ENCODE measurements around the gene ACP7.

ACP7 gene

DNA sequence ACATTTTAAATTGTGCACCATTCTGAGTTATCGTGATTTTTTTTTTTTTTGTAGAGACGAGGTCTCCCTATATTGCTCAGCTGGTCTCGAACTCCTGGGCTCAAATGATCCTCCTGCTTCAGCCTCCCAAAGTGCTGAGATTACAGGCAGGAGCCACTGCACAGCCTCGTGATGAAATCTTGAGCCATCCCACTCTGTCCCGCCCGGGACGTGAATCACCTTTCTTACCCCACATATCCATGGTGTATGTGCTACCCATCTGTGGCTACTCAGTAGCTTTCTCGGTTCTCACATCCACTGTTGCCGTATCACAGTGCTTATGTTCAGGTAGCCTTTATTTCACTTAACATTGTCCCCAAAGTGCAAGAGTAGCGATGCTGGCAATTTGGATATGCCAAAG is 67.9 kb downstream of the ACP7 start:
- DNase-seq = no peak

DNA sequence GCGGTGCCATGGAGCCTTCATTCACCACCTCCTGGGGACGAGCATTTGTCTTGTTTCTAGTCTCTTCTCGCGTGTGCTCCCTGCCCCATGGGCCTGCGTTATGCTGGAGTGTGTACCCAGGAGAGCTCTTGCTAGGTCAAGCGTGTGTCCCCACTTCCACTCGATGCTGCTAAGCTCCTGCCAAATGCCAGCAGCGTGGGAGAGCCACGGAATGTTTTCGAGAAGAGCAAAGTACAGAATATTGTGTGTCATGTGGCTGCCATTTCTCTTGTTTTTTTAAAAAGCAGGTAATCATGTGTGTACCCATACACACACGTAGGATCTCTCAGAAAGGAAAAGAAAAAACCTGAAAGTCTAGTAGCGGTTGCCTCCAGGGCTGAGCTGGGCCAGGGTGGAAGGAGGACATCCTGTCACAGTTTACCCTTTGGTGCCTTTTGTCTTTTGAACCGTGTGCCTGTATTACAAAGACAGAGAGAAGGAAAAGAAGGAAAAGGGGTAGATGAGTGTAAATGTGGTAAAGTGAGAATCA is 70.0 kb downstream of the ACP7 start:
- DNase-seq = no peak

DNA sequence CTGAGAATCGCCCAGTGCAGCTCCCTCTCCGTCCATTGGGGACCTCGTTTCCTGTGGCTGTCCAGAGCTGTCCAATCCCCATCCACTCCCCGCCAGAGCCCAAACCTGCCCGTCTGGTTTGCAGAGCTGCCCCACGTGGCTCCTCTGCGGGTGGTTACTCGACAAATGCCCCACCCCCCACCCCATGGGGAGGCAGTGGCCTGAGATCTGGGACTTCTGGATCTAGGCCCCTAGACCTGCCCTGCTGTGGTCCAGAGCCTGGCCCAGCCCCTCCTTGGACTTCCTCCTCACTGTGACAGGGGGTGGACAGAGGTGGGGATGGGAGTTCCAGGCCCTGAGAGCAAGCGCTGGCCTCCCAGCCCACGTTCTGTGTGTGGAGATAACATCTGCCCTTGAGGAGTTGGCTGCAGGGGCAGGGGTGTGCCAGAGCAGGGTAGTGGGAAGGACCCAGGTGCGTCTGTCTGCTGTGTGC is 70.5 kb downstream of the ACP7 start:
- DNase-seq = no peak

DNA sequence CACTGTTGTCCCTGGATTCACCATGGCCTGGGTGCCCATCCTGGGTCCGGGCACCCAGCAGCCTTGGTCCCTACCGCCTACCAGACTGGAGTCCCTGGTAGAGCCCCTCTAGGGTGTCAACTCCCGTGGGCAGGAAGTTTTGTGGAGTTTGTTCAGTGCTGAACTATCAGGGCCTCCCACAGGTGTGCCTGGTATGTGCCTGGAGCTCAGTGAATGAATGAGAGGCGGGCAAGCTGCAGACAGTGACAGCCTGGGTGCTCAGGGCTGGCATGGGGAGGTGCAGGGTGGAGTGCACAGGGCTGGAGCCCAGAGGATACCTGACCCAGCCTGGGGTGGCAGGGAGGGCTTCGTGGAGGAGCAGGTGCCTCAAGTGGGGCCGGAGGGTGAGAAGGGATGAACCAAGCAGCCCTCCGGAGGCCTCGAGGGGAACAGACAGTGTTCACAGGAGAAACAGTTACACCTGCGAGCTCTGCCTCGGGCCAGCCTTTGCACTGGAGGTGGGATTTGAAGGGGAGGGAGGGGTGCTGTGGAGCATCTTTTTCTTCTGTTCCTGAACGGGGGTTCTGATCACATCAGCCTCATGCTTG is 71.0 kb downstream of the ACP7 start:
- no peak for DNase-seq

DNA sequence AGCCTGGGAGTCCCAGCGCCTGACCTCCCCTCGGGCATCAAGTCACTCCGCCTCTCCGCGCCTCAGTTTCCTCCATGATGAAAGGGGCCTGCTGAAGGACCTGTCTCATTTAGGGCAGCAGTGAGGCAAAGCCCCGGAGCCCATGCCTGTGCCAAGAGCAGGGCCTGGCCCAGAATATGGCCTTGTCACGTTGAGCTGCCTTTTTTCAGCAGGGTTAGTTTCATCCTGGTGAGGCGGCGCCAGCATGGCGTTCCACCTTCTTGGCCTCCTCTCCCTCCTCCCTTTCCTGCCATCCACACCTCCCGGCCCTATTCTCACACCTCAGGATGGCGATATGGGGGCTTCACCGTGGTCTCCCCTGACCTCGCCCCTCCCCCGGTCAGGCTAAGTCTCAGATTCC is 71.6 kb downstream of the ACP7 start:
- no peak for DNase-seq

DNA sequence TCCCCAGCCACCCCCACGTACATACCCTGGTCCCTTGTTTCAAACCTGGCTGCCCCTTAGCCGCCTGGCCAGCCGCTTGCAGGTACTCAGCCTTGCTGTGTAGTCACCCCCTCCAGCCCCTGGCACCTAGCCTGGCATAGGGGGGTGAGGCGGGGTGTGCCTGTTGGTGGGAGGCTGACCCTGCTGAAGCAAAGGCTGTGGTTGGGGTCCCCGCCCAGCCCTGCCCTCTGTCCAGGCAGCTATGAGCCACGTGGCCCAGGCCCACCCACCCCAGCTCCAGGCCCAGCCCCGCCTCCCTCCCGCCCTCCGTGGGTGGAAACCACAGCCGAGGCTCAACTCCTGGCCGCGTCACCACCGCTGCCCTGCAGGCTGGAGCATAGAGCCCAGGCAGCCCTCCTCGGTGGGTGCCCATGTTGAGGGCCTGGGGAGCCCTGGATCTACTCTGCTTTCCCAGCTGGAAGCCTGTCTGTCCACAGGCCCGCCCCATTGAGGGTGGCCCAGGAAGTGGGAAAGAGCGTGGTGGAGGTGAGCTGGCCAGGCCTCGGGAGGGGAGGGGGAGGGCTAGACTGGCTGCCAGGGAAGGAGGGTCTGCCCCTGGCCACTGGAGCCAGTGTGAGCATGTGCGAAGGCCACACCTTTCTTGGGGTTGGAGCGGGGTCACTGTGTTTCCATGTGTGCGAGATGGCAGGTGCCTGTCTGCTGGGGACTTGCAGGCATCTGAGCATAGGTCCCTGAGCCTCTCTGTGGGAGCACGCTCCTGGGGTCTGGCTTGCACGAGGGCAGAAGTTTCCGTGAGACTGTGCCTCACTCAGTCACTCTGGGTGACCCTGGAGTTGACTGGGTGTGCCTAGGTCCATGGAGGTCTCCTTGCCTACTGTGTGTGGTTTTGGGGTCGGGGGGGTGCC is 72.4 kb downstream of the ACP7 start:
- no peak for DNase-seq

DNA sequence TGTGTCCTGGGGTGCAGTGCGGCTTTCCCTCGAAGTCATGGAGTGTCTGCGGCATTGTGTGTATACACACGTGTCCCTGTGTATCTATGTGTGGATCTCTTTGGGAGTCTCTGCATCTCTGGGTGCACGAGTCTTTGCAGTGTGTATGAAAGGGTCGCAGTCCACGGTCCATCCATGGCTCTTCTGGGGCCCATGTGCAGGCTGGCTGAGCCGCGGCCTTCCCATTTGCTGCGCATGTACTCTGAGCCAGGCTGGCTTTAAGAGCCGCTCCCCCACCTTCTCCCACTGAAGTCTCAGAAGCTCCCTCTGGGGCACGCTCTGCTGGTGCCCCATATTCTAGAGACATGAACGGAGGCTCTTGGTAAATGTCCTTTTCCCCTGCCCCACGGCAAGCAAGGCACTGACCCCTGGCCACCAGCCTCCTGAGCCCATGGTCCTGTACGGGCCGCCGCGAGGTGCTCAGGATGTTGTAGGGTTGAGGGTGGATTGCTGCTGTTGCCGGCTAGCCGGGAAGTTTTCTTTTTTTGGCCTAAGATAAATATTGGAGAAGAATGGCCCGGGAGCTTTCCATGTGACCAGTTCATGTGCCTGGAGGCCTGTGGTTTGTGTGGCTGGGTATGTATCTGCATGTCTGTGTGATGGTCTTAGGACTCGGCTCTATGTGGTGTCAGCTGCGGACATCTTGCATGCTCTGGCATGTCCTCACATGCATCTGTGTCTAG is 73.3 kb downstream of the ACP7 start:
- no peak for DNase-seq

DNA sequence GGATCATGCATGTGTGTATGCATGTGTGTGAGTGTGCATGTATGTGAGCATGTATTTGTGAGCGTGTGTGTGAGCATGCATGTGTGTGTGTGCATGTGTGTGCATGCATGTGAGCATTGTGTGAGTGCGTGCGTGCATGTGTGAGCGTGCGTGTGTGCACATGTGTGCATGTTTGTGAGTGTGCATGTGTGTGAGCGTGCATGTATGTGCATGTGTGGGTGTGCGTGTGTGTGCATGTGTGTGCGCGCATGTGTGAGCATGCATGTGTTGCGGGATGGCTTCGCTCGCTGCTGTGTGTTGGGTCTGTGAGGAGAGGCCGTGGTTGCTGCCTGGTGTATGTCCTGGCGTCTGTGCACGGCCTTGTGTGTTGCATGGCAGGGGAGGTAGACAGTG is 73.8 kb downstream of the ACP7 start:
- no peak for DNase-seq

DNA sequence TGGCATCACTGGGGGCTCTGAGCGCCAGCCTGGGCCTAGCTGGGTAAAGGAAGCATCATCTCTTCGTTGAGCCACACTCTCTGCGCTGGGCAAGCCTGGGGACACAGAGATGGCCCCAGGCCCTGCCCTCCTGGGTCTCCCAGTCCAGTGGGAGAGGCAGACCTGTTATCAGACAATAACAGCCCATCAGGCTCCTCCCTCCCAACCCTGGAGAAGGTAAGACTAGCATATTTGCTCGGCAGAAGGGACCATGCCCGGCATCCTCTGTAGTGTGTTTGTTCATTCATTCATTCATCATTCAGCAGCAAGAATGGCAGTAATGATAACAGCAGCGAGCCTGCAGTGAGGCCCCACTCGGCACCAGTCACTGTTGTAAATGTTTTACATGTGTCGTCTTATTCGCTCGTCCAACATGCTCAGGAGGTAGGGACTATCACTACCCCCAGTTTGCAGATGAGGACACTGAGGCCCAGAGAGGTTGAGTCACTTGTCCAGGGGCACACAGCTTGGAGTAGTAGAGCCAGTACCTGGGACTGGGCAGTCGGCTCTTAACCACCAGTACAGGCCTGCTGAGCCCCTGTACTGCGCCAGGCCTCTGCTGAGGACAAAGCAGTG is 74.6 kb downstream of the ACP7 start:
- DNase-seq = no peak

DNA sequence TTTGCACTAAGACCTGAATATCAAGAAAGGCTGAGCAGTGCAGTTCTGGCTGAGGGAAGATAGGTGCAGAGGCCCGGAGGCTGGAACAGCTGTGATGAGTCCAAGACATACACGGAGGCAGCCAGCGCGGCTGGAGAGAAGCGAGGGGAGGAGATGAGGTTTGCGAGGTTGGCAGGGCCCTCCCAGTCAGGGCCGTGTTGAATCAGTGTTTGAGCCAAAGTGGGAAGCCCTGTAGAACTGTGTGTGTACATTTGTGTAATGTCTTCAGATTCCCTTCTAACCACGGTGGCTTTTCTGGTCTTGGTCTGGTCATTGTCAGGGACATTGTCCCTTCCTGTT is 76.3 kb downstream of the ACP7 start:
- DNase-seq = no peak

Data from activated CD4-positive, alpha-beta T cell treated with anti-CD3 and anti-CD28 coated beads, Interleukin-2, amount 50 U/mL, for 1 hour (primary cell).